ENCODE data around the gene B4GALT7.
"Not testable (repeated sequence)": the region's sequence is repeated elsewhere in the genome, so short reads cannot be mapped to it uniquely, and the experiment has no call there.

B4GALT7 gene

DNA sequence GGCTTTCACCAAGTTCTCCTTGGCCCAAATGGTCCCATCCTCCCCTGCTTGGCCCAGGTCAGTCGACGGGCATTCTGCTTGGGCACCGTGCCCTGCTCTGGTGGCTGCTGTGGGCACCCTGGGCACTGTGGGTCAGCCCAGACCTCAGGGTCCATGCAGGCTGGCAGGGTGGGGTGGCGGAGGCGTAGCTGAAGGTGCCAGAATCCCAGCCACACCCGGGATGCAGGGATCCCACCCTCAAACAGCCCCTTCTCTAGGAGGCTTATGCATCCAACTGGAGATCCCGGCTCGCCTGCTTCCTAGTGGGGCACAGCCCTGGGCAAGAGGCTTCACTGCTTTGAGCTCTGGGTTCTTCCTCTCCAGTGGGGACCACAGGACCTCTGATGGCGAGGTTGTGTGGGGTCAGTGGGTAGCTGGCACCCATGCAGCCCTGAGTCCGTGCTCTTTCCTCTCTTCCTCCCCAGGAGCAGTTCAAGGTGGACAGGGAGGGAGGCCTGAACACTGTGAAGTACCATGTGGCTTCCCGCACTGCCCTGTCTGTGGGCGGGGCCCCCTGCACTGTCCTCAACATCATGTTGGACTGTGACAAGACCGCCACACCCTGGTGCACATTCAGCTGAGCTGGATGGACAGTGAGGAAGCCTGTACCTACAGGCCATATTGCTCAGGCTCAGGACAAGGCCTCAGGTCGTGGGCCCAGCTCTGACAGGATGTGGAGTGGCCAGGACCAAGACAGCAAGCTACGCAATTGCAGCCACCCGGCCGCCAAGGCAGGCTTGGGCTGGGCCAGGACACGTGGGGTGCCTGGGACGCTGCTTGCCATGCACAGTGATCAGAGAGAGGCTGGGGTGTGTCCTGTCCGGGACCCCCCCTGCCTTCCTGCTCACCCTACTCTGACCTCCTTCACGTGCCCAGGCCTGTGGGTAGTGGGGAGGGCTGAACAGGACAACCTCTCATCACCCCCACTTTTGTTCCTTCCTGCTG, 9.4 kb downstream of the B4GALT7 start:
- Histone ChIP-seq H3K4me3 (ENCODE audit: low read depth, low read length) (no peak overlapping the region), H3K79me2 (ENCODE audit: control insufficient read depth, insufficient read depth, low read length, unreplicated experiment) (no peaks in the 10 kb centered on the region), H2AFZ (ENCODE audit: low read length, unreplicated experiment) (no peak overlapping the region), H3K27ac (ENCODE audit: low read depth, low read length) (no peak overlapping the region), H3K27me3 (ENCODE audit: insufficient read depth, low read length) (no peaks in the 10 kb centered on the region), H3K36me3 (ENCODE audit: insufficient read depth, low read length) (no peaks in the 10 kb centered on the region), H3K4me1 (ENCODE audit: control insufficient read depth, insufficient read depth, low read length, unreplicated experiment) (no peaks in the 10 kb centered on the region)

- Histone ChIP-seq H3K27me3 (ENCODE audit: insufficient read depth, low read length) (no peaks in the 10 kb centered on the region), H3K4me3 (ENCODE audit: low read depth, low read length) (no peak overlapping the region), H3K36me3 (ENCODE audit: insufficient read depth, low read length) (no peaks in the 10 kb centered on the region), H3K27ac (ENCODE audit: low read depth, low read length) (no peak overlapping the region), H3K79me2 (ENCODE audit: control insufficient read depth, insufficient read depth, low read length, unreplicated experiment) (no peaks in the 10 kb centered on the region), H3K4me1 (ENCODE audit: control insufficient read depth, insufficient read depth, low read length, unreplicated experiment) (no peaks in the 10 kb centered on the region), H2AFZ (ENCODE audit: low read length, unreplicated experiment) (no peak overlapping the region)
Measured at GRCh38 chr5:177610131-177610769, 10.3 kb downstream of the B4GALT7 start.

GRCh38 chr5:177610770-177611445, 11.0 kb downstream of the B4GALT7 start:
- Histone ChIP-seq H3K36me3 (ENCODE audit: insufficient read depth, low read length) (no peaks in the 10 kb centered on the region), H3K79me2 (ENCODE audit: control insufficient read depth, insufficient read depth, low read length, unreplicated experiment) (no peaks in the 10 kb centered on the region)

DNA sequence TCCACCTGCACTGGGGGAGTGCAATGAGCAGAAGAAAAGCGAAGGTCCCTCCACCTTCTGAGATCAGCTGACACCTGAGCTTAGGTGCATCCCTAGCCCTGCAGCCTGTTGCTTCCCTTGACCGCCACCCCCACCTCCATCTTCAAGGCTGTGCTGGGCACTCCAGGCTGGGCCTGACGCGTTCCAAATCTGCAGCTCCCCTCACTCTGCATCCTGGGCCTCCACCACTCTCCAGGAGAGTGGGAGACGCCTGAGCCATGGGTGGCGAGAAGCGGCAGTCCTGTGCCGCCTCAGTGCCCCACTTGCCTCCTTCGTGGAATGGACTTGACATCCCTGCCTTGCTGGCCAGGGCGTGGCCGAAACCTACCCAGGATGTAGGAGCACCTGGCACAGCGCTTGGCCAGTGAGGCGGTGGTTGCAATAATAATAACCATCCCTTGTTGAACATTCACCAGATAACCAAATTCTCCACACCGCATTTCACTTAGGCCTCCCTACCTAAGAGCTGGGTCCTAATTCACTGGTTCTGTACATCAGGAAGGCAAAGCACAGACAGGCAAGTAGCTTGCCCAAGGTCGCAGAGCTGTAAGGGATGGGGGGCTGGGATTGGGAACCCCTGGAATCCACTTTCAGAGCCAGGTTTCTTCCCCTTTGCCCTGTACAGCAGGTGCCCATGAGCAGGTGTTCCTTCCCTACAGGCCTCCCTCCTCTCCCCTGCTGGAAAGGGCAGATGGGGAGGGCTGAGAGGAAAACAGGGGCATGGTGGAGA, 11.7 kb downstream of the B4GALT7 start:
- Histone ChIP-seq H3K4me1 (ENCODE audit: control insufficient read depth, insufficient read depth, low read length, unreplicated experiment) (no peaks in the 10 kb centered on the region), H3K36me3 (ENCODE audit: insufficient read depth, low read length) (no peaks in the 10 kb centered on the region), H3K79me2 (ENCODE audit: control insufficient read depth, insufficient read depth, low read length, unreplicated experiment) (no peaks in the 10 kb centered on the region), H3K27ac (ENCODE audit: low read depth, low read length) (no peak overlapping the region), H3K27me3 (ENCODE audit: insufficient read depth, low read length) (no peaks in the 10 kb centered on the region), H3K4me3 (ENCODE audit: low read depth, low read length) (no peak overlapping the region), H2AFZ (ENCODE audit: low read length, unreplicated experiment) (no peak overlapping the region)

More at GRCh38 chr5:177610770-177611445, 11.0 kb downstream of the B4GALT7 start:
- Histone ChIP-seq H3K4me1 (ENCODE audit: control insufficient read depth, insufficient read depth, low read length, unreplicated experiment) (no peaks in the 10 kb centered on the region), H3K27me3 (ENCODE audit: insufficient read depth, low read length) (no peaks in the 10 kb centered on the region), H3K27ac (ENCODE audit: low read depth, low read length) (no peak overlapping the region), H3K4me3 (ENCODE audit: low read depth, low read length) (no peak overlapping the region), H2AFZ (ENCODE audit: low read length, unreplicated experiment) (no peak overlapping the region)

DNA sequence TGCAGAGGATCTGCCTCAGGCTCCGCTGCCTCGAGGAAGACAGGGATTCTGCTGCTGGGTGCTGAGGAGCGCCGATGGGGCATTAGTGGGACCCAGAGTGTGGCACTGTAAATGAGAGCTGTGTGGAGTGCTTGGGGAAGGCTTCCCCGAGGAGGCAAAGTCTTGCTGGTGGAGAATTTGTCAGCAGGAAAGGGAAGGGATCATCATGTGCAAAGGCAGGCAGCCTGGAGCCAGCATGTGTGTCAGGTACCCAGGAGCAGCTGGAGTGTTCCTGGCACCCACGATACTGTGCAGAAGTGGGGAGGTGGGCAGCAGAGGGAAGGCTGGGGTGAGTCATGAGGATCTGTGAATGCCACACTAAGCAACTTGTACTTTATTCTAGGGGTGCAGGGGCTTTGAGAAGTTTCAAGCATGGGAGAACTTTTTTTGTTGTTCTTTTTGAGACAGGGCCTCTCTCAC, 12.3 kb downstream of the B4GALT7 start:
- H2AFZ ChIP-seq (ENCODE audit: low read length, unreplicated experiment), result no peak overlapping the region
- no peak overlapping the region for H3K4me3 ChIP-seq (ENCODE audit: low read depth, low read length)
- no peaks in the 10 kb centered on the region for H3K79me2 ChIP-seq (ENCODE audit: control insufficient read depth, insufficient read depth, low read length, unreplicated experiment)
- H3K27ac ChIP-seq (ENCODE audit: low read depth, low read length), result no peak overlapping the region
- H3K36me3 ChIP-seq (ENCODE audit: insufficient read depth, low read length), result no peaks in the 10 kb centered on the region
- H3K27me3 ChIP-seq (ENCODE audit: insufficient read depth, low read length), result no peaks in the 10 kb centered on the region
- no peaks in the 10 kb centered on the region for H3K4me1 ChIP-seq (ENCODE audit: control insufficient read depth, insufficient read depth, low read length, unreplicated experiment)

DNA sequence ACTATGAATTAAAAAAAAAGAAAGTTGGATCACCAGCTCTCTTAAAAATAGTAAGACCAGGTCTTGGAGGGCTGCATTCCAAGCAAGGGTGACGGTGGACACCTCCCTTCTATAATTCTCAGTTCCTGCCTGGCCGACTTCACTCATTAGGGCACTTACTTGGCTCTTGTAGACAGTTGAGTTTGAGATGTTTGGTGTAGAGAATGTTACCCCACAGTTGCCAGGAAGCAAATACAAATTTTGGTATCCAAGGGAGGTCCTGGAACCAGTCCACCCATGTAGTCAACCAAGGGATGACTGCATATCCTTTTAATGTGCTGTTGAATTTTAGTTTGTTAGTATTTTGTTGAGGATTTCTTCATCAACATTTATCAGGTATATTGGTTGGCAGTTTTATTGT, 20.6 kb downstream of the B4GALT7 start:
- Histone ChIP-seq H3K79me2 (ENCODE audit: control insufficient read depth, insufficient read depth, low read length, unreplicated experiment) (no peaks in the 10 kb centered on the region), H3K27me3 (ENCODE audit: insufficient read depth, low read length) (no peaks in the 10 kb centered on the region), H3K4me1 (ENCODE audit: control insufficient read depth, insufficient read depth, low read length, unreplicated experiment) (no peaks in the 10 kb centered on the region), H3K4me3 (ENCODE audit: low read depth, low read length) (no peak overlapping the region), H3K27ac (ENCODE audit: low read depth, low read length) (no peak overlapping the region), H3K36me3 (ENCODE audit: insufficient read depth, low read length) (peaks cover 23% of the 10 kb centered on the region), H2AFZ (ENCODE audit: low read length, unreplicated experiment) (no peak overlapping the region)

DNA sequence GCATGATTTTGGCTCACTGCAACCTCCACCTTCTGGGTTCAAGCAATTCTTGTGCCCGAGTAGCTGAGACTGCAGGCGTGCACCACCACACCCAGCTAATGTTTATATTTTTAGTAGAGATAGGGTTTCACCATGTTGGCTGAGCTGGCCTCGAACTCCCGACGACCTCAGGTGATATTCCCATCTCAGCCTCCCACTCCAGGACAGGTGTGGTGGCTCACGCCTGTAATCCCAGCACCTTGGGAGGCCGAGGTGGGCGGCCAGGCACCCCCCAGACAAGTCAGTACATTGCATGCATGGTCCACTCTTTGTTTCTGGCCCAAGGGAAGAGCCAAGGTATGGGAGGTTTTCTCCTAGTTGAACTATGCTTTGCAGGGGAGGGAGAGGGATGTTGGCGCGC, 24.2 kb downstream of the B4GALT7 start:
- H3K79me2 ChIP-seq (ENCODE audit: control insufficient read depth, insufficient read depth, low read length, unreplicated experiment); H2AFZ ChIP-seq (ENCODE audit: low read length, unreplicated experiment); H3K27me3 ChIP-seq (ENCODE audit: insufficient read depth, low read length); H3K4me1 ChIP-seq (ENCODE audit: control insufficient read depth, insufficient read depth, low read length, unreplicated experiment); H3K4me3 ChIP-seq (ENCODE audit: low read depth, low read length); H3K27ac ChIP-seq (ENCODE audit: low read depth, low read length): not testable (repeated sequence)
- H3K36me3 ChIP-seq (ENCODE audit: insufficient read depth, low read length), result peaks cover 12% of the 10 kb centered on the region

GRCh38 chr5:177630186-177630585, 30.3 kb downstream of the B4GALT7 start:
- not testable (repeated sequence) for H3K27ac ChIP-seq (ENCODE audit: low read depth, low read length); H3K27me3 ChIP-seq (ENCODE audit: insufficient read depth, low read length); H3K79me2 ChIP-seq (ENCODE audit: control insufficient read depth, insufficient read depth, low read length, unreplicated experiment); H3K4me1 ChIP-seq (ENCODE audit: control insufficient read depth, insufficient read depth, low read length, unreplicated experiment); H2AFZ ChIP-seq (ENCODE audit: low read length, unreplicated experiment); H3K4me3 ChIP-seq (ENCODE audit: low read depth, low read length); H3K36me3 ChIP-seq (ENCODE audit: insufficient read depth, low read length)

GRCh38 chr5:177634912-177635311, 35.0 kb downstream of the B4GALT7 start:
- H3K79me2 ChIP-seq (ENCODE audit: control insufficient read depth, insufficient read depth, low read length, unreplicated experiment); H3K27me3 ChIP-seq (ENCODE audit: insufficient read depth, low read length); H3K36me3 ChIP-seq (ENCODE audit: insufficient read depth, low read length); H3K4me3 ChIP-seq (ENCODE audit: low read depth, low read length); H2AFZ ChIP-seq (ENCODE audit: low read length, unreplicated experiment); H3K4me1 ChIP-seq (ENCODE audit: control insufficient read depth, insufficient read depth, low read length, unreplicated experiment); H3K27ac ChIP-seq (ENCODE audit: low read depth, low read length): not testable (repeated sequence)

GRCh38 chr5:177645462-177645861, 45.5 kb downstream of the B4GALT7 start:
- not testable (repeated sequence) for H3K4me1 ChIP-seq (ENCODE audit: control insufficient read depth, insufficient read depth, low read length, unreplicated experiment); H3K4me3 ChIP-seq (ENCODE audit: low read depth, low read length); H2AFZ ChIP-seq (ENCODE audit: low read length, unreplicated experiment); H3K79me2 ChIP-seq (ENCODE audit: control insufficient read depth, insufficient read depth, low read length, unreplicated experiment); H3K36me3 ChIP-seq (ENCODE audit: insufficient read depth, low read length); H3K27me3 ChIP-seq (ENCODE audit: insufficient read depth, low read length); H3K27ac ChIP-seq (ENCODE audit: low read depth, low read length)

Data from ACC112 (cell line).